Measurements from ENCODE around the gene ALG13.
"Not testable (repeated sequence)": the region's sequence is repeated elsewhere in the genome, so short reads cannot be mapped to it uniquely, and the experiment has no call there.

Gene ALG13

DNA sequence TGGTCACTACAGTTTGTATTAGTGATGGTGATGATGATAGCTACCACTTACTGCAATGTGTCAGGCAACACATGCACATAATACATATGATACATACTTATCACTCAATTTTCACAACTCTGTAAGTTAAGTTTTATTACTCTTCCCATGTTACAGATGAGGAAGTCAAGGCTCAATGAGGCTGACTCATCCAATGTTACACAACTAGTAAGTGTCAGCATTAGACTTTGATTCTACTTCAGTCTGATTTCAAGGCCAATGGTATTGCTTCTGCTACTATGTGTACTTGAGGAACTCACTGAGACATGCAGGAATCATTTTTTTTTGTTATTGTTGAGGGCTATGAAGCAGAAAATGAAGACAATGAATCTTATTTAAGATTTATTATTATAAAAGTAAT lies 98.6 kb downstream of the ALG13 start:
- H3K4me3 ChIP-seq (ENCODE audit: low read length): no peak overlapping the region
- H3K4me1 ChIP-seq (ENCODE audit: control insufficient read depth, insufficient read depth, low read length): no peaks in the 10 kb centered on the region
- no peak overlapping the region for H3K9ac ChIP-seq (ENCODE audit: low read length)
- no peaks in the 10 kb centered on the region for H3K27me3 ChIP-seq (ENCODE audit: control insufficient read depth, insufficient read depth, low read length)
- H3K36me3 ChIP-seq (ENCODE audit: control insufficient read depth, insufficient read depth, low read length): no peaks in the 10 kb centered on the region
- H3K27ac ChIP-seq (ENCODE audit: low read depth, low read length): no peak overlapping the region

GRCh38 chrX:111784667-111785066 lies 103.7 kb downstream of the ALG13 start:
- Histone ChIP-seq H3K9ac (ENCODE audit: low read length) (no peak overlapping the region), H3K27ac (ENCODE audit: low read depth, low read length) (no peak overlapping the region), H3K36me3 (ENCODE audit: control insufficient read depth, insufficient read depth, low read length) (no peaks in the 10 kb centered on the region), H3K4me3 (ENCODE audit: low read length) (no peak overlapping the region), H3K4me1 (ENCODE audit: control insufficient read depth, insufficient read depth, low read length) (no peaks in the 10 kb centered on the region), H3K27me3 (ENCODE audit: control insufficient read depth, insufficient read depth, low read length) (no peaks in the 10 kb centered on the region)

GRCh38 chrX:111790054-111790453 lies 109.1 kb downstream of the ALG13 start:
- H3K36me3 ChIP-seq (ENCODE audit: control insufficient read depth, insufficient read depth, low read length); H3K4me1 ChIP-seq (ENCODE audit: control insufficient read depth, insufficient read depth, low read length); H3K27me3 ChIP-seq (ENCODE audit: control insufficient read depth, insufficient read depth, low read length); H3K9ac ChIP-seq (ENCODE audit: low read length); H3K4me3 ChIP-seq (ENCODE audit: low read length); H3K27ac ChIP-seq (ENCODE audit: low read depth, low read length): not testable (repeated sequence)

Data from rectal smooth muscle tissue (tissue), 1 donor.